ENCODE results near the gene KCNMB2. TPM values are rescaled to one million over a fixed set of nuclear protein-coding genes. Genes with fewer than 3 reads are reported as not detected.

The KCNMB2 gene
- polyA plus RNA-seq, 1 experiment, result not detected

DNA sequence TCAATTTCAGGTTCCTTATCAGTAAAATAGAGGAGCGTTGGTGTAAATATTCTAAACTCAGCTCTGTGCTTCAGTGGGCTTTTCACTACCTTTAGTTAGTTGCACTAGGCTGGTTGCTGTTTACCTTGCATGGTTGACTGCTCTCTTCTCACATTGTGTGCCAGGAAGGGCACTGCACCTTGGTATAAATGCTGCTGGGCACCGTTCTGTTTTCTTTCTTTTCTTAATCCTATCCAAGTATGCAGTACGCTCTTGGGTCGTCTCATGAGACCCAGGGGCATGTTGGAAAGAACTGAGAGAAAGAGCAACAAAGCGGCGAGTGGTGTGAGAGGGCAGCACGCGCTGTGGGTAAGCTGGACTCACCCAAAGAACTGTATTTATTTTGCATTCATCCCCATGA is 22.4 kb downstream of the KCNMB2 start:
- CTCF ChIA-PET, result no interaction called here
- no peaks in the 10 kb centered on the region for H3K27me3 ChIP-seq (ENCODE audit: control insufficient read depth, insufficient read depth, low read length)
- TF ChIP-seq, protein P1, sequence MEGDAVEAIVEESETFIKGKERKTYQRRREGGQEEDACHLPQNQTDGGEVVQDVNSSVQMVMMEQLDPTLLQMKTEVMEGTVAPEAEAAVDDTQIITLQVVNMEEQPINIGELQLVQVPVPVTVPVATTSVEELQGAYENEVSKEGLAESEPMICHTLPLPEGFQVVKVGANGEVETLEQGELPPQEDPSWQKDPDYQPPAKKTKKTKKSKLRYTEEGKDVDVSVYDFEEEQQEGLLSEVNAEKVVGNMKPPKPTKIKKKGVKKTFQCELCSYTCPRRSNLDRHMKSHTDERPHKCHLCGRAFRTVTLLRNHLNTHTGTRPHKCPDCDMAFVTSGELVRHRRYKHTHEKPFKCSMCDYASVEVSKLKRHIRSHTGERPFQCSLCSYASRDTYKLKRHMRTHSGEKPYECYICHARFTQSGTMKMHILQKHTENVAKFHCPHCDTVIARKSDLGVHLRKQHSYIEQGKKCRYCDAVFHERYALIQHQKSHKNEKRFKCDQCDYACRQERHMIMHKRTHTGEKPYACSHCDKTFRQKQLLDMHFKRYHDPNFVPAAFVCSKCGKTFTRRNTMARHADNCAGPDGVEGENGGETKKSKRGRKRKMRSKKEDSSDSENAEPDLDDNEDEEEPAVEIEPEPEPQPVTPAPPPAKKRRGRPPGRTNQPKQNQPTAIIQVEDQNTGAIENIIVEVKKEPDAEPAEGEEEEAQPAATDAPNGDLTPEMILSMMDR (IDR thresholded peaks at IDR 0.05; ENCODE audit: insufficient read depth, low read depth, low read length), result no peak
- POLR2A ChIA-PET, result no interaction called here
- H3K4me3 ChIP-seq (ENCODE audit: low read depth, low read length), result no peak overlapping the region
- H3K36me3 ChIP-seq (ENCODE audit: control insufficient read depth, insufficient read depth, low read length), result no peaks in the 10 kb centered on the region
- DNase-seq (ENCODE audit: low read depth), result no peak

DNA sequence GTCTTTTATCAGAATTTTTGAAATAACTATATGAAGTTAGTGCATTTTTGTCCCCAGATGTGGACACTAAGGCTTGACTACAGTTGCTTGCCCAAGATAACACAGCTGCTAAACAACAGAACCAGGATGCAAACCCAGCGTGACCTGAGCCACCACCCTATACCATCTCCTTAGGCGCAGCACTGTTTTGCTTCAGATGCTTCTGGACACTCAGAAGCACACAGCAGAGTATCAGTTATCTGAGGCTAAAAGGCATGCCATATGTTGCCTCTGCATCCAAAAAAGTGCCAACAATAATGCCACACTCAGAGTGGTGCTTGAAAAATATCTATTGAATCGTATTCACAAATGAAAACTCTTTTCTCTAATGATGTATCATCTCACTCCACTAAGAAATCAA is 24.5 kb downstream of the KCNMB2 start:
- no peaks in the 10 kb centered on the region for H3K27me3 ChIP-seq (ENCODE audit: control insufficient read depth, insufficient read depth, low read length)
- no peak for DNase-seq (ENCODE audit: low read depth)
- TF ChIP-seq, protein P1 (IDR thresholded peaks at IDR 0.05; ENCODE audit: insufficient read depth, low read depth, low read length), result no peak
- POLR2A ChIA-PET, result no interaction called here
- CTCF ChIA-PET, result no interaction called here
- no peaks in the 10 kb centered on the region for H3K36me3 ChIP-seq (ENCODE audit: control insufficient read depth, insufficient read depth, low read length)
- H3K4me3 ChIP-seq (ENCODE audit: low read depth, low read length), result no peak overlapping the region

DNA sequence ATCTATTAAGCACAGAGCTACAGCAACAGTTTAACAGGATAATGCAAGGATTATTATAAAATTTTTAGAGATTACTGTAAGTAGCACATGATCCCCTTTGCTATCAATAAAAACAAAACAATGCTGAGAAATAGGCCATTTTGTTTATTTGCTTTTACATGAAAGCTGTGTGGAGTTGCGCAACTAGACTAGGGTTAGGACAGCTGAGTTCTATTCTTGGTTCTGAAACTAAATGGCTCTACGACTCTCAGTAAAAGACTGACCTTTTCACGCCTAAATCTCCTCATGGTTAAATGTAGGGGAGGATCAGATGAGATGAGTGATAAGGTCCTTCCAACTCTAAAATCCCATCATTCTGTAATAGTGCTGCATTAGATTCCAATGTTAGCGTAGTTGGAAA is 25.0 kb downstream of the KCNMB2 start:
- no peak for DNase-seq (ENCODE audit: low read depth)
- TF ChIP-seq, protein P1 (IDR thresholded peaks at IDR 0.05; ENCODE audit: insufficient read depth, low read depth, low read length), result no peak
- Histone ChIP-seq H3K4me3 (ENCODE audit: low read depth, low read length) (no peak overlapping the region), H3K36me3 (ENCODE audit: control insufficient read depth, insufficient read depth, low read length) (no peaks in the 10 kb centered on the region), H3K27me3 (ENCODE audit: control insufficient read depth, insufficient read depth, low read length) (no peaks in the 10 kb centered on the region)
- ChIA-PET POLR2A (no interaction called here), CTCF (no interaction called here)

DNA sequence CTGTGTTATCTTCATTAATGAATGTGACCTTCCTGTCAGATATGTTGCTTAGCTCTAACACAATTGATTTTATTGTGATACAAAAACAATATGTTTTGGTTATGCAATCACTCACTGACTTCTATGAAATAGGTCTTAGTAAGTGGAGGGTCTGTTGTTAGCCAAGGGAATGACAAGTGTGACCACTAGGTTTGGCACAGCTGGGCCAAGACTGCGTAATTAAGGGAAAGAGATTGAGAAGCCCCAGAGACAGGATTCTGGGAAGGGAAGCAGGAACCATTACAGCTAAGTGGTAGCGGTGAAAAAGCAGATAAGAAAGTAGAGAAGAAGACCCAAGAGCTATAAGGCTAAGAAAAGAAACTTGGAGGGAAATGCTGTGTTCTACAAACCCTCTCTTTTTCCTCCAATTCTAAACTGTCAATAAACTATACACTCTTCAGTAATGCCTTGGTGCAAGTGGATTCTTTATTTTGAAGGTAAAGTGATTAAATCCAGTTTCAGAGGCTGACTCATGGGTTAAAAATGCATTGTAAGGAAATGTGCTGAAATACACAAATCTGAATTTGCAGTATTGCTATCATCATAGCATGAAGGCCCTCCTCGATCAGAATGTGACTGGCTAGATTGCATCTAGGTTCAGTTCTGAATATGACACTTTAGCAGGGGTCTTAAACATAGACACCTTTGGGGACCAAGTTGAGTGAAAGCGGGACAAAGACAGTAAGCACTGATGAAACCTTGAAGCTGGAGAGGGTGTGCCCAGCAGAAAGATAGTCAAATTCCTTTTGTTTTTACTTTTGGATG is 26.1 kb downstream of the KCNMB2 start:
- DNase-seq (ENCODE audit: low read depth), result no peak
- ChIA-PET CTCF (no interaction called here), POLR2A (no interaction called here)
- Histone ChIP-seq H3K27me3 (ENCODE audit: control insufficient read depth, insufficient read depth, low read length) (no peaks in the 10 kb centered on the region), H3K36me3 (ENCODE audit: control insufficient read depth, insufficient read depth, low read length) (no peaks in the 10 kb centered on the region), H3K4me3 (ENCODE audit: low read depth, low read length) (no peak overlapping the region)
- TF ChIP-seq, protein P1 (IDR thresholded peaks at IDR 0.05; ENCODE audit: insufficient read depth, low read depth, low read length), result no peak

DNA sequence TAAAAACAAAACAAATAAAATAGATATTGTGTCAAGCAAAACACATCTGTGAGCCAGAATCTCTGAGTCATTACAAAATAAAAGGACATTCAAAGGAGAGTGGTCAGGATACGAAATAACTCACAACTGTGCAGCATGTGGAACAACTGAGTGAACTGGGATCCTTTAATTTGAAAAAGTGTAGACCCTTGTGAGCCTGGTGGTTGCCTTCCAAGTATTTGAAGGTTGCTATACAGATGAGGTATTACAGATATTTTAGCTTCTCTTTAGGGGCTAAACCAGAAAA is 26.7 kb downstream of the KCNMB2 start:
- DNase-seq (ENCODE audit: low read depth), result peak; percentile 25
- ChIA-PET CTCF (no interaction called here), POLR2A (no interaction called here)
- TF ChIP-seq, protein P1 (IDR thresholded peaks at IDR 0.05; ENCODE audit: insufficient read depth, low read depth, low read length), result no peak
- Histone ChIP-seq H3K36me3 (ENCODE audit: control insufficient read depth, insufficient read depth, low read length) (no peaks in the 10 kb centered on the region), H3K4me3 (ENCODE audit: low read depth, low read length) (no peak overlapping the region), H3K27me3 (ENCODE audit: control insufficient read depth, insufficient read depth, low read length) (no peaks in the 10 kb centered on the region)
